WERI-Rb-1 (cell line): ENCODE data around the gene ZNF710.
A peak's percentile ranks its signal among the peaks of the same experiment; 100 is the strongest.
"Not testable (repeated sequence)": the region's sequence is repeated elsewhere in the genome, so short reads cannot be mapped to it uniquely, and the experiment has no call there.

ENCODE experiments used
- DNase-seq: peaks from one replicate; pipeline ENCODE4 v3.0.0-alpha.2; 2020
- H3K27ac ChIP-seq: fragments of 250-450 bp; sonication (Bioruptor Pico); 2 replicates; pipeline ENCODE4 v1.5.1; 2020; ENCODE audit warnings: mild to moderate bottlenecking, moderate library complexity
- H3K27me3 ChIP-seq: fragments of 250-450 bp; sonication (Bioruptor Pico); 2 replicates; pipeline ENCODE4 v1.5.1; 2021; ENCODE audit warnings: mild to moderate bottlenecking, low read depth, moderate library complexity; ENCODE audit not compliant: insufficient read depth, severe bottlenecking
- H3K36me3 ChIP-seq: fragments of 250-450 bp; sonication (Bioruptor Pico); 2 replicates; pipeline ENCODE4 v1.5.1; 2020; ENCODE audit warnings: mild to moderate bottlenecking, moderate library complexity
- H3K4me3 ChIP-seq: 2 replicates; pipeline ENCODE4 v1.5.1; 2011; ENCODE audit warnings: low read depth, mild to moderate bottlenecking, control low read depth, low read length
- H3K9me3 ChIP-seq: fragments of 250-450 bp; sonication (Bioruptor Pico); 2 replicates; pipeline ENCODE4 v1.5.1; 2021; ENCODE audit warnings: mild to moderate bottlenecking, moderate library complexity; ENCODE audit not compliant: severe bottlenecking
- CTCF ChIP-seq: IDR thresholded peaks from 2 replicates; pipeline ENCODE4 v1.5.1; 2011; ENCODE audit warnings: low read depth, mild to moderate bottlenecking, control low read depth, inconsistent platforms, low read length

ZNF710 gene

GRCh38 chr15:90106522-90107117 is 105.5 kb downstream of the ZNF710 start:
- Histone ChIP-seq H3K4me3 (no peak overlapping the region), H3K27ac (peak overlapping the region; percentile 61), H3K9me3 (no peaks in the 10 kb centered on the region), H3K27me3 (no peaks in the 10 kb centered on the region), H3K36me3 (no peaks in the 10 kb centered on the region)
- DNase-seq: peak; percentile 92
- TF ChIP-seq CTCF: no peak

DNA sequence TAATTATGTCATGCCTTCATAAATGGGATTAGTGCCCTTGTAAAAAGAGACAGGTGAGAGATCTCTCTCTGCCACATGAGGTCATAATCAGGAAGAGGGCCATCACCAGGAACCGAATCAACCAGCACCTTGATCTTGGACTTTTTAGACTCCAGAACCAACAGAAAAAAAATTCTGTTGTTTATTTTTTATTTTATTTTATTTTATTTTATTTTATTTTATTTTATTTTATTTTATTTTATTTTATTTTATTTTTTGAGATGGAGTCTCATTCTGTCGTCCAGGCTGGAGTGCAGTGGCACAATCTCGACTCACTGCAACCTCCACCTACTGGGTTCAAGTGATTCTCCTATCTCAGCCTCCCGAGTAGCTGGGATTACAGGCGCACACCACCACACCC is 106.9 kb downstream of the ZNF710 start:
- H3K27ac ChIP-seq, H3K27me3 ChIP-seq, H3K4me3 ChIP-seq, DNase-seq, H3K9me3 ChIP-seq, H3K36me3 ChIP-seq: not testable (repeated sequence)

DNA sequence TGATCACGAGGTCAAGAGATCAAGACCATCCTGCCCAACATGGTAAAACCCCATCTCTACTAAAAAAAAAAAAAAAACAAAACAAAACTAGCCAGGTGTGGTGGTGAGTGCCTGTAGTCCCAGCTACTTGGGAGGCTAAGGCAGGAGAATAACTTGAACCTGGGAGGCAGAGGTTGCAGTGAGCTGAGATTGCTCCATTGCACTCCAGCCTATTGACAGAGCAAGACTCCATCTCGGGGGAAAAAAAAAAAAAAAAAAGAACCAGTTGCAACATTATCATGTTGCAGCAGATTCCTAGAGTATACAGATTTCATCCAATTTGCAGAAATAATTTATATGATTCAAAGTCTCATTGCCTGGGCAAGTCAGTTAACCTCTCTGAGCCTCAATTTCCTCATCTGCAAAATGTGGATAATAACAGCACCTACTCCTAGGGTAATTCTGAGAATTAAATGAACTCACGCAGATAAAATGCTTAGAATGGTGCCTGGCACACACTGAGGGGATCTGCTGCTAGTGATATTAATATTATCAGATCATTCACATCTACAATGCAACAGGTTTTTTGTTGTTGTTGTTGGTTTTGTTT is 108.1 kb downstream of the ZNF710 start:
- DNase-seq, H3K36me3 ChIP-seq, H3K4me3 ChIP-seq, H3K27ac ChIP-seq, H3K27me3 ChIP-seq, H3K9me3 ChIP-seq: not testable (repeated sequence)

DNA sequence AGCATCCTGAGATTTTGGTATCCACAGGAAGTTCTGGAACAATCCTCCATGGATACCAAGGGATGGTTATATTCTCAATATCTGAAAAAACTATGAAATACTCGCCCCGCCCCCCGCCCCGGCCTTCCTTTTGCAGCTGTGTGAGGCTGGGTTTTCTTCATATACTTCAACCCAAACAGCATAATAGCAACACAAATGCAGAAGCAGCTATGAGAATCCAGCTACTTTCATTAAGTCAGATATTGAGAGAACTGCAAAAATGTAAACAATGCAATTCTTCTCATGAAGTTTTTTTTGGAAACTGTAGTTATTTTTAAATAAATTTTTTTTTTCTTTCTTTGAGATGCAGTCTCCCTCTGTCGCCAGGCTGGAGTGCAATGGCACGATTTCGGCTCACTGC is 112.0 kb downstream of the ZNF710 start:
- DNase-seq: no peak
- no peak overlapping the region for H3K27ac ChIP-seq
- no peak for TF ChIP-seq CTCF
- H3K9me3 ChIP-seq: peaks cover 7% of the 10 kb centered on the region
- H3K27me3 ChIP-seq: no peaks in the 10 kb centered on the region
- H3K36me3 ChIP-seq: no peaks in the 10 kb centered on the region
- no peak overlapping the region for H3K4me3 ChIP-seq

DNA sequence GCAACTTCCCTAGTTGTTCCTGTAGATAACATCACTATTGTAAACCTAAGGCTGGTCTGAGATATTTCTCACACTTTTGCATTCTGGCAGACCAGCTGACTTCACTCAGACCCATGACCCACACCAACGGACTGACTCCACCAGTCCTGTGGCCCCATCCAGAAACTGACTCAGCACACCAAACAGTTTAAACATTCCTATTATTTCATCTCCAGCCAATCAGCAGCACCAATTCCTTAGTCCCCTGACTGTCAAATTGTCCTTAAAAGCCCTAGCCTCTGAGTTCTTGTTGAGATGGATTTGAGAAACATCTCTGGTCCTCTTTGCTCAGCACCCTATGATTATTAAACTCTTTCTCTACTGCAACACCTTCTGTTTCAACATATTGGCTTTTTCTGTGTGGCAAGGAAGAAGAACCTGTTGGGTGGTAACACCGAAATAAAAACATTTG is 113.4 kb downstream of the ZNF710 start:
- no peak overlapping the region for H3K27ac ChIP-seq
- H3K36me3 ChIP-seq: no peaks in the 10 kb centered on the region
- H3K4me3 ChIP-seq: no peak overlapping the region
- TF ChIP-seq CTCF: no peak
- H3K9me3 ChIP-seq: peaks cover 7% of the 10 kb centered on the region
- DNase-seq: no peak
- H3K27me3 ChIP-seq: no peaks in the 10 kb centered on the region

- no peak overlapping the region for H3K4me3 ChIP-seq
- no peak overlapping the region for H3K27ac ChIP-seq
- no peaks in the 10 kb centered on the region for H3K27me3 ChIP-seq
- H3K36me3 ChIP-seq: no peaks in the 10 kb centered on the region
- no peak for TF ChIP-seq CTCF
- peaks cover 7% of the 10 kb centered on the region for H3K9me3 ChIP-seq
- DNase-seq: no peak
These were observed 114.7 kb downstream of the ZNF710 start for GRCh38 chr15:90115783-90116182.

- TF ChIP-seq CTCF: no peak
- peaks cover 4% of the 10 kb centered on the region for H3K9me3 ChIP-seq
- no peaks in the 10 kb centered on the region for H3K27me3 ChIP-seq
- no peak overlapping the region for H3K27ac ChIP-seq
- no peak for DNase-seq
- no peak overlapping the region for H3K4me3 ChIP-seq
- H3K36me3 ChIP-seq: no peaks in the 10 kb centered on the region
These were observed 118.2 kb downstream of the ZNF710 start for GRCh38 chr15:90119367-90119766.
